ENCODE data around the gene MIDN.

Gene MIDN

DNA sequence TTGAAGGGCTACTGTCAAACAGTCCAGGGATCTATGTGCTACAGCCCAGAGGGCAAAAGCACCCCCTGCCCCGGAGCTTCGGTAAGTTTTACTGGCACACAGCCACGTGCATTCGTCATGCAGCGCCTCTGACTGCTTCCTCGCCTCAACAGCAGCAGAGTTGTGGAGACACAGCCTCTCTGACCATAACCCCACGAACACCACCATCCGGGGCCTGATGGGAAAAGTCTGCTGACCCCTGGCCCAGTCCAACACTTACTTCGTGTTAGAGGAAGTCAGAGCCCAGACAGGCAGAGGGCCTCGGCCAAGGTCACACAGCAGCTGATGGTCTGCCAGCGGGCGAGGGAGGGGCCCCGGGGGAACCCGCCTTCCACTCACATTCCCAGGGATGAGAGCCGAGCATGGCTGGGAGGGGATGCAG lies 15.7 kb upstream of the MIDN start:
- peaks cover 31% of the 10 kb centered on the region for H4K20me1 ChIP-seq
- no peaks in the 10 kb centered on the region for H3K9me3 ChIP-seq
- H3K9ac ChIP-seq, result no peak overlapping the region
- no peak overlapping the region for H3K27ac ChIP-seq
- peaks cover 22% of the 10 kb centered on the region; the same call in 1 of the 2 replicates for H3K4me1 ChIP-seq
- peaks cover 30% of the 10 kb centered on the region for H3K27me3 ChIP-seq
- H3K36me3 ChIP-seq, result peaks cover 15% of the 10 kb centered on the region
- no peak for TF ChIP-seq Cebpa-rat (IDR thresholded peaks at IDR 0.05)
- H3K4me3 ChIP-seq, result no peak overlapping the region
- no peak overlapping the region for H3K4me2 ChIP-seq

DNA sequence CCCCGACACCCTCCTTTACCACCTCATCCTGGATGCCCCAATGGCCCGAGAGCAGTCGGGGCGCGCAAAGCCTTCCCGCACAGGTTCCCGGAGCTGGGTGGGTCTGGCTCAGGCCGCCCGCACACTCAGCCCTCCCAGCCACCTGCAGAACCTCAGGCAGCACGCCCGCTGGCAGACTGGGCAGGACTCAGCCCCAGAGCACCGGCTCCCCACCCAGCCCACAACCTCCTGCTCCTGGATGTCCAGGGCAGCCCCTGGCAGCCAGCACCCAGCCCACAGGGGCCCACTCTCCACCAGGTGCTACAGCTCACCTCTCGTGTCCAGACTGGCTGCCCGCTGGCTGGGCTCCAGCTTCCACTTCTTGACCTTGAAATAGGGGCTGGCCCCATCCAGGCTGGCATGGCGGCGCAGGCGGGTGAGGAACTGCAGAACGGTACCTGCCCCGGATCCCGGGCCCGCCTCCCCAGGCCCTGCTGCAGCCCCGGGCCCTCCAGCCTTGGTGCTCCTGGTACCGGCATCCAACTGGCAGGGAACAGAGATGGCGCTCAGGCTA lies 15.2 kb upstream of the MIDN start:
- Histone ChIP-seq H3K4me3 (no peak overlapping the region), H3K27ac (no peak overlapping the region), H3K4me1 (peaks cover 24% of the 10 kb centered on the region), H3K9me3 (no peaks in the 10 kb centered on the region), H4K20me1 (peaks cover 28% of the 10 kb centered on the region), H3K4me2 (no peak overlapping the region), H3K27me3 (peaks cover 35% of the 10 kb centered on the region), H3K36me3 (peaks cover 10% of the 10 kb centered on the region), H3K9ac (no peak overlapping the region)
- no peak for TF ChIP-seq Cebpa-rat (IDR thresholded peaks at IDR 0.05)

- TF ChIP-seq Cebpa-rat (IDR thresholded peaks at IDR 0.05), result no peak
- no peak overlapping the region for H3K27ac ChIP-seq
Observed at GRCh38 chr19:1234051-1234954, 14.1 kb upstream of the MIDN start.

DNA sequence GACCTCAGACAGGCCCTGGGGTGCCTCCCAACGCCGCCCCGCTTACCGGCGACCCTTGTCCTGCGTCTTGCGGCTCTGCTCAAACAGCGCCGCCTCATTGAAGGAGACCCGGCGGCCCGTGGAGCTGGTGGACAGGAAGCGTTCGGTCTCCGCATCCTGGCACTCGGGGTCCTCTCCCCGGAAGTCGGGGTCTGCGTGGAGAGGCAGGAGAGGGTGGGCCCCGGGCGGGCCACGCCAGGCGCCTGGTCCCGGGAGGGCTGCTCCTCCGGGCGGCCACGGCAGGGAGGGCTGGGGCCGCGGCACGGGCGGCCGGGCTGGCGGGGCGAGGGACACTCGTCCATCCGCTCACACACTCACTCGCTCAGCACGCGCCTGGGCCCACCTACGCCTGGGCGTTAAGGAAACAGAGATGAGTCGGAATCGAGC lies 13.4 kb upstream of the MIDN start:
- H3K27me3 ChIP-seq, result peaks cover 53% of the 10 kb centered on the region
- H3K9me3 ChIP-seq, result no peaks in the 10 kb centered on the region
- H3K27ac ChIP-seq, result no peak overlapping the region
- H4K20me1 ChIP-seq, result peaks cover 28% of the 10 kb centered on the region
- H3K36me3 ChIP-seq, result no peaks in the 10 kb centered on the region
- H3K4me3 ChIP-seq, result no peak overlapping the region
- peaks cover 39% of the 10 kb centered on the region for H3K4me1 ChIP-seq
- H3K4me2 ChIP-seq, result no peak overlapping the region
- H3K9ac ChIP-seq, result no peak overlapping the region
- TF ChIP-seq Cebpa-rat (IDR thresholded peaks at IDR 0.05), result no peak

More at GRCh38 chr19:1234051-1234954, 14.1 kb upstream of the MIDN start:
- Histone ChIP-seq H4K20me1 (peaks cover 28% of the 10 kb centered on the region), H3K4me3 (no peak overlapping the region), H3K27me3 (peaks cover 46% of the 10 kb centered on the region), H3K9ac (no peak overlapping the region), H3K4me2 (no peak overlapping the region), H3K36me3 (no peaks in the 10 kb centered on the region), H3K4me1 (peaks cover 32% of the 10 kb centered on the region), H3K9me3 (no peaks in the 10 kb centered on the region)

GRCh38 chr19:1235625-1236538 lies 12.5 kb upstream of the MIDN start:
- H3K4me3 ChIP-seq, result no peak overlapping the region
- peaks cover 44% of the 10 kb centered on the region for H3K4me1 ChIP-seq
- H4K20me1 ChIP-seq, result peaks cover 28% of the 10 kb centered on the region
- no peaks in the 10 kb centered on the region for H3K9me3 ChIP-seq
- peak overlapping the region; percentile 17; the same call in 1 of the 2 replicates for H3K4me2 ChIP-seq
- no peak overlapping the region for H3K27ac ChIP-seq
- no peak overlapping the region for H3K9ac ChIP-seq
- peaks cover 54% of the 10 kb centered on the region for H3K27me3 ChIP-seq
- no peak for TF ChIP-seq Cebpa-rat (IDR thresholded peaks at IDR 0.05)
- H3K36me3 ChIP-seq, result no peaks in the 10 kb centered on the region

DNA sequence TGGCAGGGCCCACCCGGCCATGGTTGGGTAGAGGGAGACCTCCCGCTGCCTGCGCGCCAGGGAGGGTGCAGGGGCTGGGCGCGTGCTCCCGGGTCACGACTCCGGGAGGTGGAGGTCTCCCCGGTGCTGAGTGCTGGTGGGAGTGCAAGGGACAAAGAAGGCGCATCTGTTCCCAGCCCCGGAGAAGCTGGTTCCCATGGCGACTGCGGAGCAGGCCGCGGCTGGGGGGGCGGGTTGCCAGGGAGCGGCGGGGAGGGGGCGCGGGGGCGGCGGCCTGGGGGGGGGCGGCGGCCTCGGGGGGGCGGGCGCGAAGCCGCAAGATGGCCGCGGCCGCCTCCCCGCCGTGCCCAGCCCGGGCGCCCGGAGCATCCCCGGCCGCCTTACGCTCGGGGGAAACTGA lies 11.8 kb upstream of the MIDN start:
- peaks cover 28% of the 10 kb centered on the region for H4K20me1 ChIP-seq
- H3K4me1 ChIP-seq, result peaks cover 49% of the 10 kb centered on the region
- H3K4me3 ChIP-seq, result peak overlapping the region; percentile 78
- H3K4me2 ChIP-seq, result peak overlapping the region; percentile 100
- peaks cover 54% of the 10 kb centered on the region for H3K27me3 ChIP-seq
- H3K9ac ChIP-seq, result peak overlapping the region; percentile 75; the same call in 1 of the 2 replicates
- TF ChIP-seq Cebpa-rat (IDR thresholded peaks at IDR 0.05), result no peak
- H3K36me3 ChIP-seq, result no peaks in the 10 kb centered on the region
- no peak overlapping the region for H3K27ac ChIP-seq
- H3K9me3 ChIP-seq, result no peaks in the 10 kb centered on the region

GRCh38 chr19:1237027-1237659 lies 11.2 kb upstream of the MIDN start:
- Histone ChIP-seq H3K4me1 (peaks cover 48% of the 10 kb centered on the region), H3K4me3 (peak overlapping the region; percentile 78), H3K27ac (peak overlapping the region; percentile 18; the same call in 1 of the 2 replicates)

DNA sequence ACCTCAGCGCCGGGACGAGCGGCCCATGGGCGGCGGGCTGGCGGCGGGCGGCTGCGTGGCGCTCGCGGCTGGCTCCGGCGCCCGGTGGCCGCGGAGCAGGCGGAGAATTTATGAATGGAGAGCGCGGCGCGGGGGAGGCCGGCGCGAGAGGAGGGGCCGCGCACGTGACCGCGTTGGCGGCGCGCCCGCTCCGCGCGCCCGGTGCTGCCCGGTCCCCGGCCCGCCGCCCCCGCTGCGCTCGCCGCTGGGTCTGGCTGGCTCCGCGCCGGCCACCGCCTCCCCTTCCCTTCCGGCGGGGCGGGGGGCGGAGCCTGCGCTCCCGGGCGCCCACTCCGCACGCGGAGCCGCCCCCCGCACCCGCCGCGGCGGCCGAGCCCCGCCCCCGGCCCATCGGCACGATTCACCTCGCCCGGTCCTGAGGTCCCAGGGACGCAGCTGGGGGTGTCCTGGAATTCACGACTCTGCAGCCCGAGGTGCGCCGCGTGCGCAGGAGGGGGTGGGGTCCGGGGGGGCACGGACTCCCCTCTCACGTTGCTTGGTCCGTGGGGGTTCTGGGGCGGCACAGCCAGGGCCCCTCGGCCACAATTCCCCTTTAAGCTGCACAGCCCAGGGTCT lies 10.5 kb upstream of the MIDN start, which contains the start of gene CBARP:
TSS of gene CBARP (minus strand) at position 252 of the 615 bp plus-strand sequence. CDS start 1,905 bp downstream, outside the sequence.
- Histone ChIP-seq H3K9me3 (no peaks in the 10 kb centered on the region), H3K9ac (peak within 1 kb of the TSS; percentile 75), H3K27me3 (peaks cover 54% of the 10 kb centered on the region), H3K4me3 (peak within 1 kb of the TSS; percentile 78), H4K20me1 (peaks cover 35% of the 10 kb centered on the region), H3K4me1 (peaks cover 50% of the 10 kb centered on the region), H3K36me3 (no peaks in the 10 kb centered on the region), H3K4me2 (peak within 1 kb of the TSS; percentile 100), H3K27ac (peak within 1 kb of the TSS; percentile 18; the same call in 1 of the 2 replicates)
- no peak for TF ChIP-seq Cebpa-rat (IDR thresholded peaks at IDR 0.05)

More at GRCh38 chr19:1237027-1237659, 11.2 kb upstream of the MIDN start:
- Histone ChIP-seq H3K27me3 (peaks cover 54% of the 10 kb centered on the region), H3K9ac (peak overlapping the region; percentile 75), H4K20me1 (peaks cover 28% of the 10 kb centered on the region), H3K4me2 (peak overlapping the region; percentile 100), H3K36me3 (no peaks in the 10 kb centered on the region), H3K9me3 (no peaks in the 10 kb centered on the region)
- TF ChIP-seq Cebpa-rat (IDR thresholded peaks at IDR 0.05), result no peak
